Stimulated activated CD8-positive, alpha-beta memory T cell treated with anti-CD3 and anti-CD28 coated beads, Interleukin-2, amount 100 ng/mL, for 48 hours (primary cell): Measurements from ENCODE around the gene CMTM3.
"Not testable (repeated sequence)": the region's sequence is repeated elsewhere in the genome, so short reads cannot be mapped to it uniquely, and the experiment has no call there.

ENCODE experiments used
- DNase-seq, 2 donors: peaks; one replicate each; pipeline ENCODE4 v3.0.0-alpha.2; 2020; ENCODE audit warnings: low read depth in 2 of 2

The CMTM3 gene

GRCh38 chr16:66609139-66609510 lies 4.6 kb downstream of the CMTM3 start:
- no peak for DNase-seq

GRCh38 chr16:66610111-66610820 lies 5.8 kb downstream of the CMTM3 start:
- DNase-seq: no peak

- DNase-seq: not testable (repeated sequence)
Measured at GRCh38 chr16:66611911-66612310, 7.4 kb downstream of the CMTM3 start.

- no peak for DNase-seq
Measured at GRCh38 chr16:66612422-66612821, 7.9 kb downstream of the CMTM3 start.

- DNase-seq: no peak
Measured at GRCh38 chr16:66614161-66614802, 9.8 kb downstream of the CMTM3 start.

- DNase-seq: no peak
Measured at GRCh38 chr16:66616169-66616568, 11.7 kb downstream of the CMTM3 start.

- no peak for DNase-seq
Measured at GRCh38 chr16:66616592-66616991, 12.1 kb downstream of the CMTM3 start.

GRCh38 chr16:66617010-66617434 lies 12.5 kb downstream of the CMTM3 start:
- no peak for DNase-seq

- DNase-seq: no peak
Measured at GRCh38 chr16:66617728-66618127, 13.2 kb downstream of the CMTM3 start.

- no peak for DNase-seq
Measured at GRCh38 chr16:66618588-66619375, 14.3 kb downstream of the CMTM3 start.

- DNase-seq: no peak
Measured at GRCh38 chr16:66619534-66620428, 15.3 kb downstream of the CMTM3 start.

- DNase-seq: no peak
Measured at GRCh38 chr16:66620429-66620795, 15.9 kb downstream of the CMTM3 start.

GRCh38 chr16:66621973-66622372 lies 17.5 kb downstream of the CMTM3 start:
- no peak for DNase-seq

- no peak for DNase-seq
Measured at GRCh38 chr16:66622863-66623262, 18.4 kb downstream of the CMTM3 start.

GRCh38 chr16:66623755-66624154 lies 19.3 kb downstream of the CMTM3 start:
- DNase-seq: no peak

- not testable (repeated sequence) for DNase-seq
Measured at GRCh38 chr16:66627611-66628378, 23.3 kb downstream of the CMTM3 start.

GRCh38 chr16:66629856-66630255 lies 25.4 kb downstream of the CMTM3 start:
- DNase-seq: no peak

- DNase-seq: not testable (repeated sequence)
Measured at GRCh38 chr16:66630561-66631260, 26.2 kb downstream of the CMTM3 start.

GRCh38 chr16:66631558-66631957 lies 27.1 kb downstream of the CMTM3 start:
- DNase-seq: not testable (repeated sequence)

GRCh38 chr16:66634527-66635196 lies 30.2 kb downstream of the CMTM3 start:
- DNase-seq: no peak
